ENCODE data around the gene TOMT.

DNA sequence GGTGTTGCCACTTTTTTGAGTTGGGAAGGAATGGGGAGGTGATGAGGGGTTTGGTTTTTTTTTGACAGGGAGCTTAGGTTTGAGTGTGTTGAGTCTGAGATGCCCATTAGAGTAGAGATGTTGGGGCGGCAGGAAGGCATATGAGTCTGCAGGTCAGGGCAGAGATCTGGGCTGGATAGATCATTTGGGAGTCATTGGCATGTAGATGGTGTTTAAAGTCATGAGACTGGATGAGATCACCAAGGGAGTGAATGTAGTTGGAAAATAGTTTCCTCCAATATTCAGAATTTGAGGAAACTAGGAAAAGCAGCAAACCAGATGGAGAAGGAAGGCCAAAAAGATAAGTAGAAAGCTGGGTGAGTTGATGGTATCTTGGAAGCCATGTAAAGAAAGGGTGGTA, 8.8 kb downstream of the TOMT start:
- TF ChIP-seq TCF4 (CRISPR knock-in tag; IDR thresholded peaks at IDR 0.05; ENCODE audit: borderline replicate concordance) (no peak), OSR1 (CRISPR knock-in tag; IDR thresholded peaks at IDR 0.05) (no peak), ZNF8 (CRISPR knock-in tag; IDR thresholded peaks at IDR 0.05) (no peak), BACH2 (CRISPR knock-in tag; IDR thresholded peaks at IDR 0.05; ENCODE audit: borderline replicate concordance) (no peak), GLIS3 (CRISPR knock-in tag; IDR thresholded peaks at IDR 0.05) (no peak), PPARA (CRISPR knock-in tag; IDR thresholded peaks at IDR 0.05; ENCODE audit: borderline replicate concordance) (no peak), SNAI2 (CRISPR knock-in tag; IDR thresholded peaks at IDR 0.05) (no peak)
- TF ChIP-seq, protein P1, sequence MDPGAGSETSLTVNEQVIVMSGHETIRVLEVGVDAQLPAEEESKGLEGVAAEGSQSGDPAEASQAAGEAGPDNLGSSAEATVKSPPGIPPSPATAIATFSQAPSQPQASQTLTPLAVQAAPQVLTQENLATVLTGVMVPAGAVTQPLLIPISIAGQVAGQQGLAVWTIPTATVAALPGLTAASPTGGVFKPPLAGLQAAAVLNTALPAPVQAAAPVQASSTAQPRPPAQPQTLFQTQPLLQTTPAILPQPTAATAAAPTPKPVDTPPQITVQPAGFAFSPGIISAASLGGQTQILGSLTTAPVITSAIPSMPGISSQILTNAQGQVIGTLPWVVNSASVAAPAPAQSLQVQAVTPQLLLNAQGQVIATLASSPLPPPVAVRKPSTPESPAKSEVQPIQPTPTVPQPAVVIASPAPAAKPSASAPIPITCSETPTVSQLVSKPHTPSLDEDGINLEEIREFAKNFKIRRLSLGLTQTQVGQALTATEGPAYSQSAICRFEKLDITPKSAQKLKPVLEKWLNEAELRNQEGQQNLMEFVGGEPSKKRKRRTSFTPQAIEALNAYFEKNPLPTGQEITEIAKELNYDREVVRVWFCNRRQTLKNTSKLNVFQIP (CRISPR knock-in tag; IDR thresholded peaks at IDR 0.05; ENCODE audit: borderline replicate concordance, low read depth): no peak
- TF ChIP-seq, protein P2, sequence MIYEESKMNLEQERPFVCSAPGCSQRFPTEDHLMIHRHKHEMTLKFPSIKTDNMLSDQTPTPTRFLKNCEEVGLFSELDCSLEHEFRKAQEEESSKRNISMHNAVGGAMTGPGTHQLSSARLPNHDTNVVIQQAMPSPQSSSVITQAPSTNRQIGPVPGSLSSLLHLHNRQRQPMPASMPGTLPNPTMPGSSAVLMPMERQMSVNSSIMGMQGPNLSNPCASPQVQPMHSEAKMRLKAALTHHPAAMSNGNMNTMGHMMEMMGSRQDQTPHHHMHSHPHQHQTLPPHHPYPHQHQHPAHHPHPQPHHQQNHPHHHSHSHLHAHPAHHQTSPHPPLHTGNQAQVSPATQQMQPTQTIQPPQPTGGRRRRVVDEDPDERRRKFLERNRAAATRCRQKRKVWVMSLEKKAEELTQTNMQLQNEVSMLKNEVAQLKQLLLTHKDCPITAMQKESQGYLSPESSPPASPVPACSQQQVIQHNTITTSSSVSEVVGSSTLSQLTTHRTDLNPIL (CRISPR knock-in tag; IDR thresholded peaks at IDR 0.05; ENCODE audit: low read depth): no peak

Data from SK-N-SH treated with all-trans-retinoic acid at 6 μM for 48 hours (cell line).